A549 (cell line): ENCODE results near the gene PDE1C. TPM values are rescaled to one million over a fixed set of nuclear protein-coding genes. Genes with fewer than 3 reads are reported as not detected.

Experiments
- ATAC-seq, 2 experiments: fragments of 200-7000 bp in 1 of 2; fragments of >200 bp in 1 of 2; cut with Nextera tagmentation in 1 of 2; cut with Tn5 transposase in 1 of 2; 3 replicates each; pipeline versions ENCODE4 v1.8.0 to v1.9.1; 2018 to 2020; ENCODE audit warnings: mild to moderate bottlenecking in 1 of 2, moderate library complexity in 1 of 2
- CTCF ChIA-PET: fragments of 300-600 bp; sonication (Branson Sonifier 250); formaldehyde crosslinking; extraction: SDS; loops from one replicate; lab custom pipeline; 2021; ENCODE audit warnings: antibody characterized with exemption, inconsistent platforms; lab: Yijun Ruan, JAX
- POLR2A ChIA-PET: fragments of 350-600 bp; formaldehyde crosslinking; extraction: SDS; loops from one replicate; lab custom pipeline; 2021; ENCODE audit warnings: antibody characterized with exemption, inconsistent platforms; lab: Yijun Ruan, JAX
- DNase-seq, 2 experiments: peaks; one replicate each; pipeline versions ENCODE4 v3.0.0 to v3.0.0-alpha.2; 2011 to 2016; ENCODE audit warnings: low read depth in 1 of 2, low spot score in 1 of 2
- FAIRE-seq: peaks from 2 replicates; lab custom pipeline; 2011; peaks lifted over from hg19 to GRCh38; lab: Jason Lieb, UNC
- H3K27ac ChIP-seq, 2 experiments: fragments of >200 bp; sonication (Bioruptor Twin); formaldehyde crosslinking; 3 replicates each; pipeline ENCODE4 v1.5.1; 2016 to 2017
- H3K4me1 ChIP-seq: fragments of >200 bp; sonication (Bioruptor Twin); formaldehyde crosslinking; 3 replicates; pipeline ENCODE4 v1.6.1; 2016
- H3K4me2 ChIP-seq: fragments of >200 bp; sonication (Bioruptor Twin); formaldehyde crosslinking; 3 replicates; pipeline ENCODE4 v1.6.1; 2016
- H3K4me3 ChIP-seq: fragments of >200 bp; sonication (Bioruptor Twin); formaldehyde crosslinking; 3 replicates; pipeline ENCODE4 v1.5.1; 2016
- H3K9me3 ChIP-seq: fragments of >200 bp; sonication (Bioruptor Twin); formaldehyde crosslinking; 3 replicates; pipeline ENCODE4 v1.6.1; 2016
- ATOH8 ChIP-seq: fragments of 250-450 bp; sonication (Bioruptor Pico); IDR thresholded peaks from 2 replicates; pipeline ENCODE4 v1.5.0; 2020; ENCODE audit warnings: low read depth, mild to moderate bottlenecking, moderate library complexity
- BCL3 ChIP-seq: fragments of >200 bp; sonication (Bioruptor Twin); formaldehyde crosslinking; IDR thresholded peaks from 3 replicates; pipeline ENCODE4 v1.6.1; 2016
- CEBPB ChIP-seq, 2 experiments: fragments of >200 bp in 1 of 2; sonication (Bioruptor Twin) in 1 of 2; formaldehyde crosslinking in 1 of 2; IDR thresholded peaks; 2 replicates each; pipeline ENCODE4 v1.6.1; 2012 to 2016
- CHD4 ChIP-seq: fragments of 200-600 bp; sonication (generic); IDR thresholded peaks from 2 replicates; pipeline ENCODE4 v1.6.1; 2016; ENCODE audit warnings: antibody characterized with exemption, mild to moderate bottlenecking, borderline replicate concordance
- EP300 ChIP-seq, 2 experiments: fragments of >200 bp; sonication (Bioruptor Twin); formaldehyde crosslinking; IDR thresholded peaks; 2 replicates in 1 of 2; 3 replicates in 1 of 2; pipeline ENCODE4 v1.6.1; 2016 to 2017
- FOSL2 ChIP-seq, 2 experiments: fragments of 450-650 bp in 1 of 2; fragments of >200 bp in 1 of 2; sonication (Bioruptor Twin) in 1 of 2; formaldehyde crosslinking; IDR thresholded peaks; 2 replicates each; pipeline versions ENCODE4 v1.5.0 to v1.6.1; 2016 to 2020; ENCODE audit warnings: mild to moderate bottlenecking in 1 of 2, moderate library complexity in 1 of 2
- GATA3 ChIP-seq: IDR thresholded peaks from 2 replicates; pipeline ENCODE4 v1.6.1; 2012; ENCODE audit warnings: borderline replicate concordance
- HES2 ChIP-seq: fragments of >200 bp; sonication (Bioruptor Twin); formaldehyde crosslinking; IDR thresholded peaks from 2 replicates; pipeline ENCODE4 v1.6.1; 2016
- HEYL ChIP-seq: fragments of 250-450 bp; sonication (Bioruptor Pico); IDR thresholded peaks from 2 replicates; pipeline ENCODE4 v1.8.0; 2021; ENCODE audit warnings: mild to moderate bottlenecking, moderate library complexity
- HMGXB4 ChIP-seq: fragments of 250-450 bp; sonication (Bioruptor Pico); IDR thresholded peaks from 2 replicates; pipeline ENCODE4 v1.5.0; 2021; ENCODE audit warnings: mild to moderate bottlenecking, moderate library complexity, borderline replicate concordance
- HOXB13 ChIP-seq: fragments of 250-450 bp; sonication (Bioruptor Pico); IDR thresholded peaks from 2 replicates; pipeline ENCODE4 v1.5.0; 2020; ENCODE audit warnings: low read depth, mild to moderate bottlenecking, moderate library complexity
- JUN ChIP-seq, 2 experiments: fragments of >200 bp; sonication (Bioruptor Twin); formaldehyde crosslinking; IDR thresholded peaks; 2 replicates in 1 of 2; 3 replicates in 1 of 2; pipeline ENCODE4 v1.6.1; 2016 to 2017
- JUNB ChIP-seq: fragments of >200 bp; sonication (Bioruptor Twin); formaldehyde crosslinking; IDR thresholded peaks from 2 replicates; pipeline ENCODE4 v1.6.1; 2016
- KDM5A ChIP-seq: fragments of 200-600 bp; sonication (generic); IDR thresholded peaks from 2 replicates; pipeline ENCODE4 v1.6.1; 2016; ENCODE audit warnings: antibody characterized with exemption, mild to moderate bottlenecking
- MAZ ChIP-seq: fragments of 150-350 bp; IDR thresholded peaks from 2 replicates; pipeline ENCODE4 v1.6.1; 2014; ENCODE audit warnings: antibody characterized with exemption, low read depth, low read length, borderline replicate concordance
- POLR2A ChIP-seq: IDR thresholded peaks from 2 replicates; pipeline ENCODE4 v1.6.1; 2012; ENCODE audit warnings: mild to moderate bottlenecking, low read length
- RARB ChIP-seq: fragments of 250-450 bp; sonication (Bioruptor Pico); IDR thresholded peaks from 2 replicates; pipeline ENCODE4 v1.8.0; 2021; ENCODE audit warnings: mild to moderate bottlenecking, moderate library complexity
- REST ChIP-seq: fragments of 200-600 bp; sonication (generic); IDR thresholded peaks from 2 replicates; pipeline ENCODE4 v1.6.1; 2016; ENCODE audit warnings: antibody characterized with exemption, mild to moderate bottlenecking, moderate library complexity
- SMC3 ChIP-seq: fragments of >200 bp; sonication (Bioruptor Twin); formaldehyde crosslinking; IDR thresholded peaks from 3 replicates; pipeline ENCODE4 v1.6.1; 2018; ENCODE audit warnings: inconsistent platforms
- TP53 ChIP-seq: fragments of 250-450 bp; sonication (Bioruptor Pico); IDR thresholded peaks from 2 replicates; pipeline ENCODE4 v1.5.0; 2021; ENCODE audit warnings: mild to moderate bottlenecking, moderate library complexity
- USF2 ChIP-seq: fragments of 450-650 bp; IDR thresholded peaks from 2 replicates; pipeline ENCODE4 v1.6.1; 2014; ENCODE audit warnings: antibody characterized with exemption
- ZNF302 ChIP-seq: fragments of 250-450 bp; sonication (Bioruptor Pico); IDR thresholded peaks from 2 replicates; pipeline ENCODE4 v1.9.0; 2021; ENCODE audit warnings: inconsistent platforms, mild to moderate bottlenecking, moderate library complexity
- WGBS: methylation state at CpG from one replicate; pipeline ENCODE4 v1.1.6; 2017; ENCODE audit errors: missing lambda C conversion rate; 5-methylcytosine and 5-hydroxymethylcytosine counted together
- polyA plus RNA-seq, 4 experiments: library from polyadenylated mRNA; depleted of rRNA in 3 of 4; stranded (reverse); fragments of >200 nt; fragmentation: RNase III in 1 of 4; extraction: RNeasy Plus Mini Kit Qiagen cat#74134 plus additional on column Dnase treatment in 1 of 4; gene quantifications; 2 replicates in 3 of 4; 3 replicates in 1 of 4; pipeline ENCODE4 v1.2.3, GENCODE V29; 2011 to 2017

The PDE1C gene
- polyA plus RNA-seq, 2 of the 4 experiments (the other 2 are of a cell fraction): 8.0 to 11.0 TPM

- Histone ChIP-seq H3K4me2 (peak overlapping the region; percentile 85), H3K9me3 (no peaks in the 10 kb centered on the region), H3K4me3 (no peak overlapping the region), H3K27ac (peak overlapping the region; percentile 94 to 95), H3K4me1 (peaks cover 94% of the 10 kb centered on the region)
- no peak for TF ChIP-seq KDM5A
- TF ChIP-seq POLR2A: no peak
- peak; percentile 88 to 94 for TF ChIP-seq CEBPB (IDR thresholded peaks at IDR 0.05)
- TF ChIP-seq ATOH8: no peak
- TF ChIP-seq MAZ: no peak
- TF ChIP-seq JUN (IDR thresholded peaks at IDR 0.05): no peak; a peak in 1 of 5 replicates
- peak in 1 of 2 experiments; percentile 29; a peak in 1 of 5 replicates for TF ChIP-seq EP300 (IDR thresholded peaks at IDR 0.05)
- TF ChIP-seq HES2: peak; percentile 63; the same call in 1 of the 2 replicates
- TF ChIP-seq REST: no peak
- no peak for TF ChIP-seq HOXB13 (CRISPR knock-in tag)
- 0 out of 3 replicates have a peak, but pooled peaks have one; percentile 17 for TF ChIP-seq SMC3
- no peak for TF ChIP-seq ZNF302
- 0 out of 2 replicates have a peak, but pooled peaks have one; percentile 15 for TF ChIP-seq GATA3
- TF ChIP-seq JUNB: peak; percentile 76
- TF ChIP-seq FOSL2 (IDR thresholded peaks at IDR 0.05): peak; percentile 63; the same call in 1 of the 2 replicates
- peak; percentile 78 for TF ChIP-seq FOSL2 (CRISPR knock-in tag; IDR thresholded peaks at IDR 0.05)
- no peak for TF ChIP-seq RARB (CRISPR knock-in tag)
- 0 out of 3 replicates have a peak, but pooled peaks have one; percentile 50 for TF ChIP-seq BCL3
- DNase-seq: no peak
- ATAC-seq: no peak; a peak in 1 of 6 replicates
- ChIA-PET CTCF (interaction anchor here (1.4 kb wide), 1 partner anchor 19 kb away, joined by 3 read pairs; no protein-coding TSS in a partner anchor), POLR2A (no interaction called here)
- FAIRE-seq: peak; percentile 43
- 40% methylated on average over 2 of the region's 2 CpGs for WGBS
These were observed 112.0 kb downstream of the PDE1C start for GRCh38 chr7:31958226-31958625.

- ChIA-PET POLR2A (no interaction called here), CTCF (interaction anchor here (1.4 kb wide), 1 partner anchor 19 kb away, joined by 3 read pairs; no protein-coding TSS in a partner anchor)
- DNase-seq (no peak), FAIRE-seq (peak; percentile 39), ATAC-seq (peak in 1 of 2 experiments; percentile 6; a peak in 2 of 6 replicates)
- 26% methylated on average over 2 of the region's 2 CpGs for WGBS
- Histone ChIP-seq H3K4me1 (peaks cover 96% of the 10 kb centered on the region), H3K9me3 (no peaks in the 10 kb centered on the region), H3K4me2 (peak overlapping the region; percentile 85), H3K4me3 (0 out of 3 replicates have a peak overlapping the region, but pooled peaks have one; percentile 6), H3K27ac (peak overlapping the region; percentile 94 to 95)
- TF ChIP-seq KDM5A (no peak), CHD4 (no peak), MAZ (no peak), ATOH8 (no peak), HMGXB4 (CRISPR knock-in tag) (no peak), TP53 (CRISPR knock-in tag) (no peak), USF2 (no peak), HEYL (CRISPR knock-in tag) (no peak)
These were observed 112.5 kb downstream of the PDE1C start for GRCh38 chr7:31957756-31958155.
